ENCODE results near the gene CAMSAP1.

CAMSAP1 gene

GRCh38 chr9:135774794-135775525 lies 132.4 kb downstream of the CAMSAP1 start:
- DNase-seq (ENCODE audit: low read depth in 2 of 2), result no peak

GRCh38 chr9:135774239-135774747 lies 133.1 kb downstream of the CAMSAP1 start:
- no peak for DNase-seq (ENCODE audit: low read depth in 2 of 2)

- no peak for DNase-seq (ENCODE audit: low read depth in 2 of 2)
These were observed 133.7 kb downstream of the CAMSAP1 start for GRCh38 chr9:135773530-135774238.

DNA sequence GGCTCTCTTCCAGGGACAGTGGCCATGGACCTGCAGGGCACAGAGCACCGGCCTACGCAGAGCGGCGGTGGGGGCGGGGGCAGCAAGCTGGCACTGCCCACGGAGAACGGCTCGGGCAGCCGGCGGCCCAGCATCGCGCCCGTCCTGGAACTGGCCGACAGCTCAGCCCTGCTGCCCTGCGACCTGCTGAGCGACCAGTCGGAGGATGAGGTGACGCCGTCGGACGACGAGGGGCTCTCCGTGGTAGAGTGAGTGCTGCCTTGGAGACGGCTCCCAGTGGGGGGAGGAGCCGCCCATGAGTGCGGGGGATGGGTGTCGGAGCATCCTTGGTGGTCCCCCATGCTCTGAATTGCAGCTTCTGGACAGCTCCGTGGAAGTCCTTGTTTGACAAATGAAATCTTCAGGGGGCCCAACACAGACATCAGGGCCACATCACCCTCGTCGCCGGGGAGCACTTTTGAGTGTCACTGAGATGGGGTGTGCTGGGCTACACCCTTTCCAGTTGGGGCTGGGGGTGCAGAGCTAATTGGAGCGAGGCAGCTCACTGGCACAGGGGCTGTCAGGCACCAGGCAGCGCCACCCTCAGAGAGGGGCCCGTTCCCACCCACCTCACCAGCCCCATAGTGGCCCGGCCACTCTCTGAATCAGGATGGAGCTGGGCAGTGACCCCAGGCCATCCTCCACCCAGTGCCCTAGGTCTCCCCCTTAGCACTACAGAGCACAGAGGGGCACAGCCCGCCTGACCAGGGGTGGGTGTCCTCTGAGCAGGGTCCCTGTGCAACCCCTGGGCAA lies 134.4 kb downstream of the CAMSAP1 start:
- DNase-seq (ENCODE audit: low read depth in 2 of 2), result no peak

DNA sequence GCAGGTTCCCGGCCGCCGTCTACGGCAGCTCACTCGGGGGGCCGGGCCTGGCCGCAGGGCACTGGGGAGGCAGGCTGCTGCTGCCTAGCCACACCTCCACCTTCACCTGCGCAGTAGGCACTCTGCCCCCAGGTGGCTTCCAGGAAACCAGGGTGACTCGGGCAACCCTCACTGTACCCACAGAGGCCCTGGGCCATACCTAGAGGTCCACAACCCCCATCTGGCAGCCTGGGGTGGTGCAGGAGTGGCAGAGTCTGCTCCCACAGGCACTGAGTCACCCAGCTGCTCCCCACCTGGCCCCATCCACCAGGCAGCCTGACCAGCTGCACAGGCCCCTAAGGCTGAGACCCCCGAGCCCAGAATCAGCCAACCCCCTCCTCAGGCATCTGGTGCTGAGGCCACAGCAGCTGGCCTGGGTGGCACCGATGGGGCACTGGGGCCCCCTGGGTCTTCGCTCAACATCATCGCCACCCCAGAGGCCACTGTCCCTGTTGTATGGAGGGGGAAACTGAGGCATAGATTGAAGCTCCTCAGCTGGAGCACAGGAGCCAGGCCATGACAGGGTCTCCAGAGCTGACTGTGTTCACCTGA lies 135.2 kb downstream of the CAMSAP1 start:
- no peak for DNase-seq (ENCODE audit: low read depth in 2 of 2)

DNA sequence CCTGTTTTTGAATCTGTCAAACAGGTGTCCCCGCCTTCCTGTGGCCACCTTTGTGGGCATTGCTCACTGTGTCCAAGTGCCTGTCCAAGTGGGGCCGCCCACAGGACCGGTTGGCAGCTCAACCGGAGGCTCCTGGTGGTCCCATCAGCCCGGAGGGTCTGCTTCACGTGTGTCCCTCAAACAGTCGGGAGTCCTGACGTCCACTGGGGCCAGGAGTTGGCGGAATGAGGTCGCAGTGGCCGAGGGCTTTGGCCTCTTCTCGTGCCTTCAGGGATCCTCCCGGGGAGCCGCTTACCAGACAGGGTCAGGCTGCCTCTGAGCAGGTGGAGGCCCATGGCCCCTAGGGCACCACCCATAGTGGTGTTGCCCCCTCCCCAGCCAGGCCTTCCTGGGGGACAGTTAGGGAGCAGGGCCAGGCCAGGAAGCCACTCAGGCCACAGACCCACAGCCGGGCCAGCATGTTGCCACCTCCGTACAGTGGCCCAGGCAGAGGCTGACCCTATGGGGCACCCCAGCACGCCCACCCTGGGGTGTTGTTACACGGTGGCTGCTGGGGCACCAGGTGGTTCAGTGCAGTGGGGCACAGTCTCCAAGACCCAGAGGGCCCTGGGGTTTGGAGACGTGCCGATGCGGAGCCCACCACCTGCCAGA lies 135.8 kb downstream of the CAMSAP1 start:
- no peak for DNase-seq (ENCODE audit: low read depth in 2 of 2)

- DNase-seq (ENCODE audit: low read depth in 2 of 2), result no peak
These were observed 136.6 kb downstream of the CAMSAP1 start for GRCh38 chr9:135770771-135771170.

- DNase-seq (ENCODE audit: low read depth in 2 of 2), result no peak
These were observed 137.2 kb downstream of the CAMSAP1 start for GRCh38 chr9:135770203-135770535.

GRCh38 chr9:135769489-135770202 lies 137.7 kb downstream of the CAMSAP1 start:
- DNase-seq (ENCODE audit: low read depth in 2 of 2), result no peak

GRCh38 chr9:135768516-135769218 lies 138.7 kb downstream of the CAMSAP1 start:
- DNase-seq (ENCODE audit: low read depth in 2 of 2), result no peak

DNA sequence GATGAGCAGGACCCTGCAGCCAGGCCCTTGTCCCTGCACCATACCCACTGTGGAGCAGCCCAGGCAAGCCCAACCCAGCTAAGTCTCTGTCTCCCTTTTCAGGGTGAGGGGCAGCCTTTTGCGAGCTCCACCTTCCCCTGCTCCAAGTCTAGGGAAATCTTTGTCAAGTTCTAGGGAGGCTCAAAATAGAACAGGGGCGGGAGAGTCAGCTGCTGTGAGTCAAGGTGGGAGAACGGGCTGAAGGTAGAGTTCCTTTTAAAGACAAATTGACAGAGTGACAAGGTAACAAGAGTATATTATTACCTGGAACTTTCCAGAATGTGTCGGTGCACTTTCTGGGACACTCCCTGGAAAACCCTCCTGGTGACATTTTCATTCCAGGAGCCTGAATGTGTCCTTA lies 140.6 kb downstream of the CAMSAP1 start:
- DNase-seq (ENCODE audit: low read depth in 2 of 2), result no peak

DNA sequence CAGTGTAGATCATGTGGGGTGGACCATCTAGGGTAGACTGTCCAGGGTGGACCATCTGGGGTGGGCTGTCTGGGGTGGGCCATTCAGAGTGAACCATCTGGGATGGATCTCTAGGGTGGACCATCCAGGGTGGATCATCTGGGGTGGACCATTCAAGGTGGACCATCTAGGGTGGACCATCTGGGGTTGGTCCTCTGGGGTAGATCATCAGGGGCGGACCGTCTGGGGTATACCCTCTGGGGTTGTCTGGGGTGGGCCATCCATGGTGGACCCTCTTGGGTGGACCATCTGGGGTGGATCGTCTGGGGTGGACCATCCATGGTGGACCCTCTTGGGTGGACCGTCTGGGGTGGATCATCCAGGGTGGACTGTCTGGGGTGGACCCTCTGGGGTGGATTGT lies 141.1 kb downstream of the CAMSAP1 start:
- no peak for DNase-seq (ENCODE audit: low read depth in 2 of 2)

GRCh38 chr9:135765416-135765815 lies 141.9 kb downstream of the CAMSAP1 start:
- no peak for DNase-seq (ENCODE audit: low read depth in 2 of 2)

GRCh38 chr9:135764731-135765130 lies 142.6 kb downstream of the CAMSAP1 start:
- no peak for DNase-seq (ENCODE audit: low read depth in 2 of 2)

DNA sequence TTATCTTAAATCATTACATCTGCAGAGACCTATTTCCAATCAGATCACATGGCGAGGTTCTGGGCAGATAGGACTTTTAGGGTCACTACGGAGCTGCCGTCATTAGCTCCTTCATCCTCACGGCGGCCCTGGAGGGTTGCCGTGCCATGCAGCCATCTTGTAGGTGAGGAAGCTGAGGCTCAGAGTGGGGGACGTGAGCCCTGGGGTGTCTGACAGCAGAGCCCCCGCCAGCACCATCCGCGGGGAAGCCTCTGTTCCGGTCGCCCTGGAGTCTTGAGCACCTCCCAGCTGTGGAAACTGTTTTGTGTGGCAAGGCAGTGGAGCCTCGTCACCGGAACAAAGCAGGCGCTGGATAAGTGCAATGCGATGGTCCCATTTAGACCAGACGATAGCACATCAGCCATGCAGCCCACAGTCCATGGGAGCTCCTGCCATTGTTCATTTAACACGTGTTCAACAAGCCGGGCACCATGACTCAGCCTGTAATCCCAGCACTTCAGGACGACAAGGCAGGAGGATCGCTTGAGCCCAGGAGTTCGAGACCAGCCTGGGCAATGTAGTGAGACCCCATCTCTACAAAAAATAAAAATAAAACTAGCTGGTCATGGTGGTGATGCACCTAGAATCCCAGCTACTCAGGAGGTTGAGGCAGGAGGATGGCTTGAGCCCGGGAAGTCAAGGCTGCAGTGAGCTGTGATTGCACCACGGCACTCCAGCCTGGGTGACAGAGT lies 143.5 kb downstream of the CAMSAP1 start:
- DNase-seq (ENCODE audit: low read depth in 2 of 2), result no peak

DNA sequence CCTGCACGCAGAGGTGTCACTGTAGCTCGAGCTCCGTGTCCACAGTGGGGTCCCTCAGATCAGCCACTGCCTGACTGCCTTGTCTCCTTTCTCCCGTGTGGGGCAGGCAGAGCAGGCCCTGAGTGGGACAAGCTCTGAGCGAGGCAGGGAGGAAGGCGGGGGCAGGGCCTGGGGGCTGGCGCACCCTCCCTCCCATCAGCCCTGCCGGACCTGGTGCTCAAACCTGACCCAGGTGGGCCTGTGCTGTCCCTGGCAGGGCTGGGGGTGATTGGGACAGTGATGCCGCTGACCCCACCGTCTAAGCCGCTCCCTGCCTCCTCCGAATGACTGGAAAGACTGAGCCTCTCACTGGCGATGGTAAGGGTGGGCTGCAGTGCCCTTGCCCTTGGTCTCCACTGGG lies 144.4 kb downstream of the CAMSAP1 start:
- DNase-seq (ENCODE audit: low read depth in 2 of 2), result no peak

- DNase-seq (ENCODE audit: low read depth in 2 of 2), result no peak
These were observed 145.5 kb downstream of the CAMSAP1 start for GRCh38 chr9:135761845-135762168.

GRCh38 chr9:135761150-135761844 lies 146.0 kb downstream of the CAMSAP1 start:
- no peak for DNase-seq (ENCODE audit: low read depth in 2 of 2)

DNA sequence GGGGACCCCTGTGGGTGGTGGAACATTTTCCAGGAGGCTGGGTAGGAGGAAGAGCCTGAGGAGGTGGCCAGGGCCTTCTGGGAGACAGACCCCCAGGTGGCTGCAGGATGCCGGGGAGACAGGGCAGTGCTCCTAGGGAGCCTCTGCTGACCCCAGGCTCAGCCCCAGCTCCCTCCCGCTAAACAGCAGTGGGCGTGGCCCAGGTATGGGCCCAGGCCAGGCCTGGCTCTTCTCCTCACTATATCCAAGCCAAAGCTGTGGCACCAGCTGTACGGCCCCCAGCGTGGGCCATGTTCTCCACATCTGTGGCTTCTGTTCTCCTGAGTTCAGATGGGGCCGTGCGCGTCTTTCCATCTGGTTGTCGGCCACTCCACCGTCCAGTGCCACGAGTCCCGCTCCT lies 146.9 kb downstream of the CAMSAP1 start:
- DNase-seq (ENCODE audit: low read depth in 2 of 2), result no peak
